HG03432 (cell line): Measurements from ENCODE around the gene AP2M1.

Experiments
- ATAC-seq: cut with Tn5 transposase; IDR thresholded peaks from one replicate; pipeline ENCODE4 v1.9.1; 2021; ENCODE audit warnings: mild to moderate bottlenecking, moderate library complexity; ENCODE audit not compliant: unreplicated experiment

The AP2M1 gene

DNA sequence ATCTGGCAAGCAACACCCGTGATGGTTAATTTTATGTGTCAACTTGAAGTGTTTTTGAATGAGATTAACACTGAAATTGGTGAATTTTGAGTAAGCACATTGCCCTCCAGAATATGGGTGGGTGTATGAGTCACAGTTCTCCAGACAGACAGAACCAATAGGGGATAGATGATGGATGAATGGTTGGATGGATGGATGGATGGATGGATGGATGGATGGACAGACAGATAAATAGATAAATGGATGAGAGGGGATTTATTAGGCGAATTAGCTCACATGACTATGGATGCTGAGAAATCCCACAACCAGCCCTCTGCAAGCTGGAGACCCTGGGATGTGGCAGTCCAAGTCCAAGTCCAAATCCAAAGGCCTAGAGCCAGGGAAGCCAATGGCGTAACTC is 49.3 kb downstream of the AP2M1 start:
- ATAC-seq: no peak

DNA sequence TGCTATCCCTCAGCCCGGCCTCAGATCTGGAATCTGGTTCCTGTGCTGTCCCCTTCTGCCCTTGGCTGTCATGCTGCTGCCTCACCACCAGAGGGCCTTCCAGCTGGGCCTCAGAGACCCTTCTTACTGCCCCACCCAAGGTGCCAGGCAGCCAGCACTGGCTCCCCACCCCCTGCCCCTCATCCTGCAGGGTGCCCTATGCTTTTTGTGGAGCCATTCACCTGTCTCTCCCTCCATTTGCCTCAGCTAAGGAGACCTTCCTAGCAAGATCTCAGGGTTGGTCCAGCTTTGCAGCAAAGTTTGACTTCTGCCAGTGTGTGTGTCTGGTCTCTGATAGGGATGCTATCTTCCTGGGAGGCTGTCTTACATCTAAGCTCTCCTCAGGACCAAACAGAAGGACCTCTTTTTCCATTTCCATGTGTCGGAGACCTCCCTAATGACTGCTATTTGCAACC is 52.9 kb downstream of the AP2M1 start:
- ATAC-seq: peak; percentile 37

DNA sequence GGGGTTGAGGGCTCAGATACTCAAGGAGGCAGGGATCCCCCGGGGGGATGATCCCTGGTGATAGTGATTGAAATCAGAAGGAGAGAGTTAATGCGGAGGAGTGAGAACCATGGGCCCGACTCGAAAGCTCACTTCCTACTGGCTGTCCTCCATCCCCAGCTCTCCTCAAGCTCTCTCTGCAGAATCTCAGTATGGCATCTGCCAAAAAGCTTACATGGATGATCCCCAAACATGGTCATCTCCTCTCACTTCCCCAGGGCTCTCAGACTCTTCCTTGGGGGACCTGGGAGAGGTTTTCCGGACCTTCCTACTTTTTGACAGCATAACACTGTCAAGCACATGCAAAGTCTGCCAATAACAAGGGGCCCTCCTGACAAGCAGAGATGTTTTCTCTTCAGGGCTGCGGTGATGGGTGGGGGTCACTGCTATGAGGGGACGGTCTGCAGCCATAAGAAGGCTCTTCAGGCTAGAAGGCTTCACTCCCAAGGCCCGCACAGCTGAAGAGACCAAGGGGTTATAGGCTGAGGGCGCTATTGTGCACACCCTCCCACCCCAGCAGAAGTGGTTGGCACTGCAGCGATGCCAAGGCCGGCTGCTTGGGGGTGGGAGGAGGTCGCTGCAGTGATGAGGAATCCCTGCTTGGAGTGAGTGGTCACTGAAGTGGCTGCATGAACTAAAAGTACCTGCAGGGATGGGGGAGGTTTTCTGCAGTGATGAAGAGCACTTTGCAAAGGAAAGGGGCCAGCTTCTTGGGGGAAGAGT is 53.9 kb downstream of the AP2M1 start:
- ATAC-seq: no peak

DNA sequence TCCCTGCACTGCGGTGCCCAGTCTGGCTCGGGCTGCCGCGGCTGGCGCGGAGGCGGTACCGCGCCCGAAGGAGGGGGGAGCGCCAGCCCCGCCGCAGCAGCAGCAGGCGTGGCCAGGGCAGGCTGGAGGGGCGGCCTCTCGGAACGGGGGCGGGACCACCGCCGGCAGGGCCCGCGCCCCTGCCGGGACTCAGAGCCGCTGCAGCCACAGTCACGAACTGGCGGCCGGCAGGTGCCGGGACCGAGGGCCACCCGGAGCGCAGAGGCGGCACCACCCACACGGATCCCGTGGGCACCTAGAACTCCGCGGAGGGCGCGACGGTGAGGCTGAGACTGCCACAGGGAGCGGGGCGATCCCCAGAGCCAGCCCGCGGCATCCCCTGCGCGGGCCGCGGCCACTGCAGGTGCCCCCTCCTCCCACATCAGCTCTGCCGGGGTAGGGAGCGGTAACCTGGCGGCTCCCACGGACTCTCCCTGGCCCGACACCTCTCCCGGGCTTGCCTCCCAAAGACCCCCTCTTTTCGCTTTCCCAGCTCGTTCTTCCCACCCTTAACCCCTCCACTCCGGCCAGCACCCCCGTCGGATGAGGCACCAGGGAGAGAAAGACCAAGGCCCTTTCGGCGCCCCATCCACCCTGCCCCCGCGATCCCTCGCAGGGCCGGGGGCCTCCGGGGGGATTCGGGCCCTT is 54.9 kb downstream of the AP2M1 start, which contains the start of gene VWA5B2:
Gene VWA5B2, plus strand, starts transcription at position 192 of the 687 bp plus-strand sequence. CDS start 944 bp downstream, outside the sequence.
- ATAC-seq: peak; percentile 80

DNA sequence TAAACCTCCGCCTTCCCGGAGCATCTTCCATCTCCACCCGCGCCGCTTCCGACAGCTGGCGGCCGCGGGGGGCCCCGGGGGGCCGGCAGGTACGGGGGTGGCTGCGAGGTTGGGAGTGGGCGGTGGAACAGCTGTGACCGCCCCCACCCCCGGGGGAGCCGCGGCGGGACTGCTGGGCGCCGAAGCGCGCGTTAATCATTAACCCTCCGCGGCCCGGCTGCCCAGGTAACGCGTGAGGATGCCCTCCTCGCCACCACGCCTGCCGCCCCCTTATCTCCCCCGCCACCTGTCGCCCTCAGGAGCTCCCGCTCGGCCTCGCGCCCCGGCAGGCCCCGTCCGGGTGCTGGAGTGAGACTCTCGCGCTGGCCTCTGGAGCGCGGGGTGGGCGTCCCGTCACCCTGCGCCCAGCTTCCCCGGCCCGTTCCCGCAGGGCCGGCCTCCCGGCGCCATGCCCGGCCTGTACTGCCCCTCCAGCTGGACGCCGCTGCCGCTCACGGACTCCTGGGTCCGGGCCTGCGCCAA is 55.5 kb downstream of the AP2M1 start:
- ATAC-seq: no peak

DNA sequence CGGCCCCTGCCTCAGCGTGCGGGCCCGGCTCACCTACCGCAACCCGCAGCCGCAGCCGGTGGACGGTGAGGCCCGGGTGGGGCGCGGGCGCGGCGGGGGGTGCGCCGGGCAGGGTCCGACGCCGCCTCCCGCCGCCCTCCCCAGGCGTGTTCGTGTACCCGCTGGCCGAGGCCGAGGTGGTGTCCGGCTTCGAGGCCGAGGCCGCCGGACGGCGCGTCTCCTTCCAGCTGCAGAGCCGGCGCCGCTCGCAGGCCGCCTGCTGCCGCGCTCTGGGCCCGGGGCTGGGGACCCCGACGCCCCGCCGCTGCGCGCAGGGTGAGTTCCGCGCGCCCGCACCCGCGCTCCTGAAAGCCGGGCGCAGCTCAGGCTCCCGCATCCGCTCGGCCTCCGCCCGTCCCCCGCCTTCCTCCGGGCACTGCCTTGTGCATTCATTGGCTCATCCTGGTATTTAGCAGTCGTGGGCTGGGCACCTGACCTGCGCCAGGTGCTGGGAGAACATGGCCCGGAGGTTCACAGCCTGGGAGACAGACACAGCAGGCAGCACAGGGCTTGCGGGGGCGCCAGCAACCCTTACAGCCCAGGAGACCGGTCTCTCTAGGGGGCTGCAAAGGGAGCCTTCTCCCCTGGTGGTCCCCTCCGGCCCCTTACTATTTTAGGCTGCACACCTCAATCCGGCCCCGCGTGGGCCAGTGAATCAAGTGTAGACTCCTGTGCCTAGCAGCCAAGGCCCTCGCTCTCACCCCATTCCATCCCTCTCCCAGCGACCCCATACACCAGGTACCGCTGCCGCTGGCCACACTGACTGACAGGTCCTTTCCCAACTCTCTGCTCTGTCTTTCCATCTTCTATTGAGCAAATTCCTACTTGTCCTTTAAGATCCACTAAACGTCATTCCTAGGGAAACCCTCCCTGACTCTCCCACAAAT is 56.2 kb downstream of the AP2M1 start:
- ATAC-seq: no peak

DNA sequence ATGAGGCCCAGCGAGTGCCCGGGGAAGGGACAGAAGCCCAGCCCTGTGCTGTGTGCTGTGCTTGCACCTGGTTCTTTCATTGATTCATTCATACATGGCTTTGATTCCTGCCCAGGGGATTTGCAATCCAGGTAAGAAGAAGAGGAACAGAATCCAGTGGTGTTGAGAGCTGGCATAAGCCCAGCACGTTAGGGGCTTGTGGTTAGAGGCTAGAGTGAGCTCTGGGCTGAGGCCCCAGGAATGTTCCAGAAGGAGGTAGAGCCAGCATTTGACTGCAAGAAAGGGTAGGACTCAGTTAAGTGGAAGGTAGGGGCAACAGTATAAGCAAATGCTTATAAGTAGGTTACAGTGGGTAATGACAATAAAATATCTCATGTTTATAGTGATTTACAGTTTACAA is 57.0 kb downstream of the AP2M1 start:
- no peak for ATAC-seq

DNA sequence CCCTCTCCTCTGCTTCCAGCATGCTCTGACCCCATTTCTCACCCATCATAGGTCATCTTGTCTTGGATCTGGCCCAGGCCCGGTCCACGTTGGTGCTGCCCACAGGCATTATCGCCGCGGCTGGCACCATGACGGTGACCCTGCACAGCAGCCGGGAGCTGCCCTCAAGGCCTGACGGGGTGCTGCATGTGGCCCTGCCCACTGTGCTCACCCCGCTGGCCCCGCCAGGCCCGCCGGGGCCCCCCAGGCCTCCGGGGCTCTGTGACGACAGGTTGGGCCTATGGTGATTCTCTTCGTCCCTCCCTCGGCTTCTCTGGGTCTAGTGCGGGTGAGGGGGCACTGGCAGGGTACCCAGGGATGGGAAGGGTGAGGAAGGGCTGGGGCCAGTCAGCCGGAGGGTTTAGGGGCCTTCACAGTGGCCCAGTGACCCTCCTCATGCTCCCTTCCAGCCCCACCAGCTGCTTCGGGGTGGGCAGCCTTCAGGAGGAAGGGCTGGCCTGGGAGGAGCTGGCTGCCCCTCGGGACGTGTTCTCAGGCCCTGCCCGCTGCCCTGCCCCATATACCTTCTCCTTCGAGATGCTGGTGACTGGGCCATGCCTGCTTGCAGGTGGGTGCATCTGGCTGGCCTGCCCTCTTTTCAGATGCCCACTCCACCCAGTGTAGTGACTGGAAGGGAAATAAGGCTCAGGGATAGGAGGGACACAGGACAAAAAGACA is 58.6 kb downstream of the AP2M1 start:
- no peak for ATAC-seq
